AG04450 (cell line): ENCODE results near the gene JAML. TPM values are rescaled to one million over a fixed set of nuclear protein-coding genes. Genes with fewer than 3 reads are reported as not detected.

Experiments
- CTCF ChIA-PET: fragments of 300-600, 350-600 bp; formaldehyde crosslinking; extraction: SDS; loops from one replicate; lab custom pipeline; 2022; ENCODE audit warnings: antibody characterized with exemption, inconsistent platforms; lab: Charles Lee
- POLR2A ChIA-PET: fragments of 350-600 bp; formaldehyde crosslinking; extraction: SDS; loops from one replicate; lab custom pipeline; 2021; ENCODE audit warnings: antibody characterized with exemption, inconsistent platforms; lab: Yijun Ruan, JAX
- DNase-seq: peaks from one replicate; pipeline ENCODE4 v3.0.0-alpha.2; 2011; ENCODE audit warnings: low read depth, low spot score
- H3K27ac ChIP-seq: one replicate; pipeline ENCODE4 v1.5.1; 2012; ENCODE audit warnings: low read depth, low read length, control low read depth
- H3K27me3 ChIP-seq: one replicate; pipeline ENCODE4 v1.6.0; 2012; ENCODE audit warnings: low read length; ENCODE audit not compliant: control insufficient read depth, insufficient read depth
- H3K4me3 ChIP-seq: 2 replicates; pipeline ENCODE4 v1.5.1; 2011; ENCODE audit warnings: mild to moderate bottlenecking, low read depth, low read length, control low read depth
- H3K9me3 ChIP-seq: 2 replicates; pipeline ENCODE4 v1.5.1; 2012; ENCODE audit warnings: low read length; ENCODE audit not compliant: control insufficient read depth, insufficient read depth
- CTCF ChIP-seq: IDR thresholded peaks from 2 replicates; pipeline ENCODE4 v1.5.1; 2011; ENCODE audit warnings: low read depth, low read length, control low read depth, inconsistent platforms
- polyA plus RNA-seq: library from polyadenylated mRNA; depleted of rRNA; stranded (reverse); fragments of >200 nt; gene quantifications from 2 replicates; pipeline ENCODE4 v1.2.3, GENCODE V29; 2011

The JAML gene
- polyA plus RNA-seq, 1 experiment: not detected

DNA sequence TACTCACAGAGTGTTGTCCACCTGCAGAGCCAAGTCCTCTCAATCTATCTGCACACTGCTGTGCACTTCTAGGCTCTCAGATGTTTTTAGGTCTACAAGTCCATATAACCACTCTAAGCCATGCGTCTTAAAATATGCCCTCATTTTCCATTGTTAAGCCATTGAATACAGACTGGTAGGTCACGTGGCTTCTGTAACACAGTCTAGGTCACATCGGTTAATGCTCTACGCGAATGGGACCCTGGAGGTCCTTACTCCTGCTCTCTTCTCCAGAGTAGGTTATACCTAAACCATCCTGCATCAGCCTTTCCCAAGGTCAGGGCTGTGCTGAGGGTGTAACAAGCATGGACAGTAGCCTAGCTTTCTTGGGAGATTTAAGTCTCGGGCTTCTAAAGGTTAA lies 819 bp downstream of the JAML start:
- no peak for TF ChIP-seq CTCF
- DNase-seq: no peak
- CTCF ChIA-PET: interaction anchor here (1.0 to 1.3 kb wide), 2 partner anchors 26 to 171 kb away, joined by 3 to 5 read pairs; no protein-coding TSS in a partner anchor
- Histone ChIP-seq H3K27ac (no peak overlapping the region), H3K9me3 (no peaks in the 10 kb centered on the region), H3K27me3 (peaks cover 9% of the 10 kb centered on the region), H3K4me3 (no peak overlapping the region)
- POLR2A ChIA-PET: no interaction called here

DNA sequence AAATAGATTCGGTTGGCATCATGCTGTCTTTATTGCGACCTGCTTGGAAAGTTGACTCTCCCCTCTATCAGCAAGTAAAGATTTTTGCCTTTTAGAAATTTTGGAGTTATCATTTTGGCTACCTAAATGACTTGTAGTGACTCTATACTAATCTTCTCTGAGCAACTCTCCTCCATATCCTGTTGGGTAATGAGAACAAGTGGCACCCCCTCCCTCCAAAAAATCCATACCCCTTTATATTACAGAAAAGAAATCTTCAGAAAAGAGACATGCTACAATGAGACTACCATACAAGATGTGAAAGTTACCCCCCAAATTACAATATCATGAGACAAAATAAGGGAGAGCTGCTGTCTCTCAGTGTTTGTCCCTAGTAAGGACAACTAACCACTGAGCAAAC lies 1.2 kb downstream of the JAML start:
- CTCF ChIA-PET: interaction anchor here (1.3 kb wide), 1 partner anchor 25 kb away, joined by 5 read pairs; no protein-coding TSS in a partner anchor
- POLR2A ChIA-PET: no interaction called here
- TF ChIP-seq CTCF: no peak
- no peaks in the 10 kb centered on the region for H3K9me3 ChIP-seq
- H3K4me3 ChIP-seq: no peak overlapping the region
- H3K27me3 ChIP-seq: peaks cover 9% of the 10 kb centered on the region
- DNase-seq: no peak
- no peak overlapping the region for H3K27ac ChIP-seq

DNA sequence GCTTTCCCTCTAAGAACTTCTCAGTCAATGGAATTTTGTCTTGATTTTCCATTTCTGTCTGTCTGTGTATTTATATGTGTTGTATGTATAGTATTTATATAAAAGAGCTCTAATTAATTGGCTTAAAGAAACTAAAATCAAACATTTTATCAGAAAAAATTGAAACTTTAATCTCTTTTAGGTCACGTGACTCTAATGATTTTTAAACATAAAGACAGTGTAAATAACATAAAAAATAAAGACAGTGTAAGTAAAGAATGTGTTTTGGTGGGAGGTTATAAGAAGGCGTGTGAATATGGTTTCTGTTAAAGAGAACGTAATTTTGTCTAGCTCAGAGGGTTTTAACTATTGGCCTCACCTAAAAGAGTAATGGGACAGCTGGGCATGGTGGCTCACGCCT lies 2.4 kb downstream of the JAML start:
- no peak for DNase-seq
- no peak for TF ChIP-seq CTCF
- no peaks in the 10 kb centered on the region for H3K9me3 ChIP-seq
- ChIA-PET POLR2A (no interaction called here), CTCF (interaction anchor here (1.2 kb wide), 1 partner anchor 24 kb away, joined by 10 read pairs; no protein-coding TSS in a partner anchor)
- no peak overlapping the region for H3K4me3 ChIP-seq
- no peak overlapping the region for H3K27ac ChIP-seq
- H3K27me3 ChIP-seq: peaks cover 9% of the 10 kb centered on the region

GRCh38 chr11:118221419-118221818 lies 3.4 kb downstream of the JAML start:
- Histone ChIP-seq H3K27me3 (peaks cover 11% of the 10 kb centered on the region), H3K27ac (no peak overlapping the region), H3K4me3 (no peak overlapping the region), H3K9me3 (no peaks in the 10 kb centered on the region)
- no peak for TF ChIP-seq CTCF
- ChIA-PET POLR2A (no interaction called here), CTCF (no interaction called here)
- DNase-seq: no peak

- TF ChIP-seq CTCF: no peak
- POLR2A ChIA-PET: no interaction called here
- peaks cover 10% of the 10 kb centered on the region for H3K27me3 ChIP-seq
These were observed 5.1 kb downstream of the JAML start for GRCh38 chr11:118219732-118220131.

More at GRCh38 chr11:118219732-118220131, 5.1 kb downstream of the JAML start:
- Histone ChIP-seq H3K9me3 (no peaks in the 10 kb centered on the region), H3K27ac (no peak overlapping the region), H3K4me3 (no peak overlapping the region)
- CTCF ChIA-PET: no interaction called here
- no peak for DNase-seq
